ENCODE results near the gene RPL27A.

RPL27A gene

GRCh38 chr11:8723711-8724110, 41.1 kb downstream of the RPL27A start:
- no peak for DNase-seq

- DNase-seq = no peak
These were observed 42.1 kb downstream of the RPL27A start for GRCh38 chr11:8724682-8725081.

- DNase-seq = no peak
These were observed 43.8 kb downstream of the RPL27A start for GRCh38 chr11:8726395-8726794.

- DNase-seq = no peak
These were observed 46.0 kb downstream of the RPL27A start for GRCh38 chr11:8728563-8728962.

- no peak for DNase-seq
These were observed 46.5 kb downstream of the RPL27A start for GRCh38 chr11:8729067-8729466.

- DNase-seq = no peak
These were observed 47.5 kb downstream of the RPL27A start for GRCh38 chr11:8729837-8730696.

GRCh38 chr11:8730697-8731020, 48.1 kb downstream of the RPL27A start:
- DNase-seq = no peak

GRCh38 chr11:8731647-8732323, 49.2 kb downstream of the RPL27A start:
- no peak for DNase-seq

GRCh38 chr11:8732324-8732670, 49.7 kb downstream of the RPL27A start:
- no peak for DNase-seq

GRCh38 chr11:8732748-8733241, 50.2 kb downstream of the RPL27A start:
- no peak for DNase-seq

GRCh38 chr11:8733852-8734251, 51.3 kb downstream of the RPL27A start:
- no peak for DNase-seq

- no peak for DNase-seq
These were observed 52.5 kb downstream of the RPL27A start for GRCh38 chr11:8735094-8735493.

GRCh38 chr11:8739309-8739793, 56.8 kb downstream of the RPL27A start:
- no peak for DNase-seq

Measured in NCI-H187 (cell line).